NCI-H345 treated with DMSO at 0.1 percent for 48 hours (cell line): Measurements from ENCODE around the gene SLC22A12.

ENCODE experiments used
- DNase-seq: peaks from one replicate; lab custom pipeline; 2025; ENCODE audit not compliant: unreplicated experiment; lab: John Stamatoyannopoulos, UW

The SLC22A12 gene

GRCh38 chr11:64602466-64603070 is 11.5 kb downstream of the SLC22A12 start:
- DNase-seq, result no peak

DNA sequence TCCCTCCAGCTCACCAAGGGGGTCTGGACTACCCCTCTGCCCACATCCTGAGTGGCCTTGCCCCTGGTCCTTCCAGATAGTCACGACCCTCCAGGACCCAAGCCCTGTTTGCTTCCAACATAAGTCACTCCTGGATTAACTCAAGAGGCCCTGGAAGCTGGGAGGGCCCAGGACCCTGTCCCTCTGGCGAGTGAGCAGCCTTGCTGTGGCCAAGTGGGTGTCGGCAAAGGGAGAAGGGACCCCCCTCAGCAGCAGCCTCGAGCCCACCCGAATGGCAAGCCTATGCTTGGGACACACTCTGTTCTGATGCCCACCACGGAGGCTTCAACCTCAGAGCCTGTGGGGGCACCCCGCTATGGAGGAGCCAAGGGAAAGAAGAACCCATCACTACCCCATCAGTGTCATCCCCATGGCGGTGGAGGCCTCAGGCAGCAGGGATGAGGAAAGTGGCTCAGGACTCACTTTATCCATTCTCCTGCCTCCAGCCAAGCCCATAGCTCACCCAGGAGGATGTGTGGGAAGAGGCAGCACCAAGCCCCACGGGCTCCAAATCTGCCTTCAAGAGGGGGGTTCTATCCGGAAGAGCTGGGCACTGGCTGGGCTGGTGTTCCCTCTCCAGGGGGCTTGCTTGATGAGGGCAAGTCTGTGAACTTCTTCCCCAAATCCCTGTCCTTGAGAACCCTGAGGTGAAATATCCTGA is 12.5 kb downstream of the SLC22A12 start:
- DNase-seq, result no peak

DNA sequence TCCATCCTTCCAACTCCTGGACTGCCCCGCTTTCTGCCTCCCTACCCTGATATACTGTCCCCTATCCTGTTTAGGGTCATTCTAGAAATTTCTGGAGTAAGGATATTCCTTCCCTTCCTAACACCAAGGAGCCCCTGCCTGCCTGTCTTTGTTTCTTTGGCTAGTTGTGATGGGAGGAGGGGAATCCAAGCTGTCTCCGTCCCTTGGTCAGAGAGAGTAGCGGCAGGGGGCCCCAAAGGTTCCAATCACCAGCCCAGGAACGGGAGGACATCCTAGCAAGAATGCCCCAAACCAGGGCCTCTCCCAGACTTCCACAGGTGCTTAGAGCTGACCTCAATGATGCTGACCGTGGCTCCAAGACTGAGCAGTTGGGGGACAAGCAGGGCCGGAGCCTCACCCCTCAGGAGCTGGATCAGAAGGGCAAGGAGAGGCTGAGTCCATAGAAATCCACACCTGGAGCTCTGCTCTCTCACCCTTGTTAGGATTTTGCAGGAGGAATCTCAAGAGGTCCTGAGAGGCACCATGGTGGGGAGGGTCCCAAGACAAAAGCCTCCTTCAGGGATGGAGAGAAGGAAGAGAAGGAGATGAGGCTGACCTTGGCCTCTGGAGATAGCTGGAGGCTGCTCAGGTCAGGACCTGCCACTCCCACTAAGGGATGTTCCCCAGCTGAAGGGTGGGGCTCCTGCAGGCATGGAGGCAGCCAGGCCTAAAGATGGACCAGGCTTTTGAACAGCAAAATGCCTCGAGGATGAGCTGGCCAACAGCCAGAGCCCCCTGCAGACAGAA is 13.6 kb downstream of the SLC22A12 start:
- no peak for DNase-seq

DNA sequence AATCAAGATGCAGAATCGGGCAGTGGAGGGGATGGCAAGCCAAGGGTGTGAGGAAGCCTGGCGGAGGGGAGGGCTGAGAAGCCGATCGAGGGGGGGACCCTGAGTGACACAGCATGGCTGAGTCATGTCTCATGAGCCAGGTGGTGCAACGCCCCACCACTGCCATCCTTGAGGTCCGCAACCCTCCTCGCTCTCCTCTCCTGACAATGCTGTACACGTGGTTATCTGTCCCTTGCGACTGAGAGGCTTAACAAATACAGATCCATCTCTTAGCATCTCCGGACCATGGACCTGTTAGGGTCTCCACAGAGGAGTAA is 14.2 kb downstream of the SLC22A12 start:
- no peak for DNase-seq

GRCh38 chr11:64605656-64606585 is 14.9 kb downstream of the SLC22A12 start:
- no peak for DNase-seq

- no peak for DNase-seq
Measured at GRCh38 chr11:64606796-64607380, 15.9 kb downstream of the SLC22A12 start.

DNA sequence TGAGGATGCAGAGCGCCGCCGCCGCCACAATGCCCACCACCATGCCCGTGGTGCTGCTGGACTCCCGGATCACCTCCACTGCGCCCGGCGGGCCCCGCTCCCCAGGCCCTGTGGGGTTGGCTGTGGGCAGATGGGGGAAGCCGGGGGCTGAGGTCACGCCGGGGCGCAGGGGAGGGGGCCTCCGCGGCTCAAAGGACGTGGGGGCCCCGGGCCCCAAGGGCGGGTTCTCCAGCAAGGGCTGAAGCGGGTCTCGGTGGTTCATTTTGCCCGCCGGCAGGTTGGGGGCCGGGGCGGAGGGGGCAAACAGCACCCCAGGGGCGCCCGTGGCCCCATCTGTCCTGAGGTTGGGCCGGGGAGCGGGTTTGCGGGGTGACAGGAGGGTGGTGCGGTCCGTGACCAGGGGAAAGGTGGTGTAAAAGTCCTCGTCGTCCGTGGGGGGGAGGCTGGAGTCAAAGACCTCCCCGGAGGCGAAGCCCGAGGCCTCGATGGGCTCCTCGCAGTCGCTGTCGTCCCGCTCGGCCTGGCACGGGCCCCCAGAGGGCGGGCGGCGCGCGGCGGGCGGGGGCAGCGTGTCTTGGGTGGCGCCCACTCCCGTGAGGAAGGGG is 16.5 kb downstream of the SLC22A12 start:
- no peak for DNase-seq

- DNase-seq, result no peak
Measured at GRCh38 chr11:64608046-64608445, 17.0 kb downstream of the SLC22A12 start.

GRCh38 chr11:64608636-64609035 is 17.6 kb downstream of the SLC22A12 start:
- DNase-seq, result no peak

GRCh38 chr11:64609436-64610047 is 18.5 kb downstream of the SLC22A12 start:
- no peak for DNase-seq

GRCh38 chr11:64610596-64610995 is 19.6 kb downstream of the SLC22A12 start:
- no peak for DNase-seq

GRCh38 chr11:64611176-64611575 is 20.2 kb downstream of the SLC22A12 start:
- DNase-seq, result no peak

DNA sequence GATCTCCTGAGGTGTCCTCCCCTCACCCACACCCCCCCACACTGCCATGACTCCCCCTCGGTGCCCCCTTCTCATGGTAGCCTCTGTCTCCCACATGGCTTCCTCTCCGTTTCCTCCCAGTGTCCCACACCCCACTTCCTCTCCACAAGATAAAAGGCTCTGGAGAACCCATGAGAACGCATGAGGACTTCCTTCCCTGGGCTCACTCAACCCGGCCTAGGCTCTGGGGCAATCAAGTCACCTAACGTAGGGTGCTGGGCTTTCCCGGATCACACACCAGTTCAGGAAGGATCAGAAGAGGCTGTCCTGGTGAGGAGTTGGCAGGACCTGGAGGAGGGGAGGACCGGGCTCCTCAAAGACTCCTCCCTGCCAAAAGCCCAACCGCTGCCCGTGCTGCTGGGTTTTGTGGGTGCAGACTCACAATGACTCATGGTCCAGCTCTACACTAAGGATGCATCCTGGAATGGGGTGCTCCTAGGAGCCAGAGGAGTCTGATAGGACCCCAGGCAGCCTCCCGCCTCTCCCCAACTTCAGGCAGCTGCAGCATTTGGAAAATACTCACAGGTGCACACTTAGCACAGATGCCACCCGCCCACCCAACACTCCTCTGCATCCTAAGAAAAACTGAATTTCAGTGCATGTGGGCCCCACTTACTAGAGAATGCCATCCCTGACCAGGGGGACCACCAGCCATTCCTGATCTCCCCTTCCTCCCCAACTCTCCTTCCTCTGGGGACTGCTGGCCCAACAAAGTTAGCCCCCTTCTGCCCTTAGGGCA is 21.0 kb downstream of the SLC22A12 start:
- DNase-seq, result no peak

GRCh38 chr11:64613648-64614047 is 22.6 kb downstream of the SLC22A12 start:
- no peak for DNase-seq

DNA sequence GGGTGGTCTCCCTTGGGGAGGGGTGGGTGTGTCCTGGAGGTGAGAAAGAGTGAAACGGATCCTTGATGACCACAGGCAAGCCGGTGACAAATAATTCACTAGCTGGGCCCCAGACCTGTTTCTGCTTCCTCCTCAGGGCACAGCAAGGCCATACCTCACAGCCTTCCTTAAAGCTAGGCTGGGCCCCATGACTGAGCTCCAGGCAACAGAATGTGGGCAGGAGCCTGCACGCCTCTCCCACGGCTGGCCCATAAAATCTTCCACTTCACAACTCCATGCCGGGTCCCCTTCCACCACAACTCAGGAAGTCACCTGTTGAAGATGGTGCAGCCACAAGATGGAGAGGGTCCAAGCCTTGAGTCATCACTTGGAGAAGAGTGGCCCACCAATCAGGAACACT is 23.9 kb downstream of the SLC22A12 start:
- no peak for DNase-seq

DNA sequence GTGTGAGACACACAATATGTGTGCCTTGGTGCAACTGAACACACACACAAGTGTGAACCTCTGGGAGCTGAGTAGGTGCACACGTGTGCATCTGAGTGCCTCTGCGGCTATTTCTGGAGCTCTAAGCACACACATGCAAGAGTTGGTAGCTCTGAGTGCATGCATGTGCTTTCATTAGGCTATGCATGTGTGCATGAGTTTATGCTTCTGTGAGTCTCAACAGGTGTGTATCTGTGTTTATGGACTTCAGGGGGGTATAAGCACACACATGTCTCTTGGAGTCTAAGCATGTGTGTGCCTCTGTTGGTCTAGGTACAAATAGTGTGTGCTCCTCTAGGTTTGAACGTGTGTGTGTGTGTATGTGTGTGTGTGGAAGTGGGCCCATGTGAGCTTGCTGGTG is 25.8 kb downstream of the SLC22A12 start:
- DNase-seq, result no peak

GRCh38 chr11:64619196-64619595 is 28.2 kb downstream of the SLC22A12 start:
- DNase-seq, result no peak

- no peak for DNase-seq
Measured at GRCh38 chr11:64619811-64620380, 28.9 kb downstream of the SLC22A12 start.

GRCh38 chr11:64620381-64620971 is 29.5 kb downstream of the SLC22A12 start:
- DNase-seq, result no peak
